ENCODE data around the gene TBC1D22A. TPM values are rescaled to one million over a fixed set of nuclear protein-coding genes. Genes with fewer than 3 reads are reported as not detected.

TBC1D22A gene
- total RNA-seq, 1 donor from 2014 or later = 24.2 TPM

DNA sequence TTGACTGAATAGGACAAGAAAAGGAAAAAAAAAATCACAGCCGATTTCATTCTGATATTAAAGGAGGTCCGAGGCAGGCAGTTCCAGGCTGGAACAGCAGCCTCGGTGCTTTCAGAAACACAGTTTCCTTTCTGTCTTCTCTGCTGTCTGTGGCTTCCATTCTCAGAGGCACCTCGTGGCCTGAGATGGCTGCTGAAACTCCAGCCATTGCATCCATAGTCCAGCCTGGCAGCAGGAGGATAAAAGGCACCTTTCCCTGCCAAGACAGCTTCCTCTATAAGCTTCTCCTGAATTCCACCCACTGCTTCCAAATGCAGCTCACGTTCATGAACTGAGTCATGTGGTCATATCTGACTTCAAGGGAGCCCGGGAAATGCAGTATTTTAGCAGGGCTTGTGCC lies 390.5 kb downstream of the TBC1D22A start:
- H3K79me2 ChIP-seq (ENCODE audit: insufficient read depth, low read length) = no peaks in the 10 kb centered on the region
- TF ChIP-seq, protein P1, sequence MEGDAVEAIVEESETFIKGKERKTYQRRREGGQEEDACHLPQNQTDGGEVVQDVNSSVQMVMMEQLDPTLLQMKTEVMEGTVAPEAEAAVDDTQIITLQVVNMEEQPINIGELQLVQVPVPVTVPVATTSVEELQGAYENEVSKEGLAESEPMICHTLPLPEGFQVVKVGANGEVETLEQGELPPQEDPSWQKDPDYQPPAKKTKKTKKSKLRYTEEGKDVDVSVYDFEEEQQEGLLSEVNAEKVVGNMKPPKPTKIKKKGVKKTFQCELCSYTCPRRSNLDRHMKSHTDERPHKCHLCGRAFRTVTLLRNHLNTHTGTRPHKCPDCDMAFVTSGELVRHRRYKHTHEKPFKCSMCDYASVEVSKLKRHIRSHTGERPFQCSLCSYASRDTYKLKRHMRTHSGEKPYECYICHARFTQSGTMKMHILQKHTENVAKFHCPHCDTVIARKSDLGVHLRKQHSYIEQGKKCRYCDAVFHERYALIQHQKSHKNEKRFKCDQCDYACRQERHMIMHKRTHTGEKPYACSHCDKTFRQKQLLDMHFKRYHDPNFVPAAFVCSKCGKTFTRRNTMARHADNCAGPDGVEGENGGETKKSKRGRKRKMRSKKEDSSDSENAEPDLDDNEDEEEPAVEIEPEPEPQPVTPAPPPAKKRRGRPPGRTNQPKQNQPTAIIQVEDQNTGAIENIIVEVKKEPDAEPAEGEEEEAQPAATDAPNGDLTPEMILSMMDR (IDR thresholded peaks at IDR 0.05; ENCODE audit: insufficient read depth, low read depth, low read length) = no peak
- TF ChIP-seq EZH2 (IDR thresholded peaks at IDR 0.05; ENCODE audit: insufficient read depth, low read length) = no peak
- H2AFZ ChIP-seq (ENCODE audit: low read depth, low read length) = no peak overlapping the region
- H3K27me3 Mint-ChIP-seq (ENCODE audit: low read depth, unreplicated experiment) = no peaks in the 10 kb centered on the region
- no peak overlapping the region for H3K27ac ChIP-seq (ENCODE audit: low read depth, low read length)
- H3K4me3 ChIP-seq (ENCODE audit: insufficient read depth, low read depth, low read length) = no peak overlapping the region
- H3K4me1 Mint-ChIP-seq (ENCODE audit: low read depth, unreplicated experiment) = peaks cover 13% of the 10 kb centered on the region
- H4K20me1 ChIP-seq (ENCODE audit: insufficient read depth, low read length) = no peaks in the 10 kb centered on the region
- no peaks in the 10 kb centered on the region for H3K36me3 ChIP-seq (ENCODE audit: insufficient read depth, low read length)
- H3K4me1 ChIP-seq (ENCODE audit: insufficient read depth, low read length) = peaks cover 25% of the 10 kb centered on the region
- H3K27me3 ChIP-seq (ENCODE audit: insufficient read depth, low read length) = no peaks in the 10 kb centered on the region
- no peak overlapping the region for H3K9ac ChIP-seq (ENCODE audit: low read length)
- no peaks in the 10 kb centered on the region for H3K9me3 ChIP-seq (ENCODE audit: insufficient read depth, low read depth, low read length)
- no peak overlapping the region for H3K4me2 ChIP-seq (ENCODE audit: low read length)
- peaks cover 7% of the 10 kb centered on the region for H3K36me3 Mint-ChIP-seq (ENCODE audit: low read depth, unreplicated experiment)
- peak; percentile 35 for DNase-seq (ENCODE audit: low read depth)
- no peak for FAIRE-seq
- no peak overlapping the region for H3K4me3 Mint-ChIP-seq (ENCODE audit: unreplicated experiment)
- H3K9me3 Mint-ChIP-seq (ENCODE audit: unreplicated experiment) = no peaks in the 10 kb centered on the region
- H3K27ac Mint-ChIP-seq (ENCODE audit: unreplicated experiment) = peak overlapping the region; percentile 77

DNA sequence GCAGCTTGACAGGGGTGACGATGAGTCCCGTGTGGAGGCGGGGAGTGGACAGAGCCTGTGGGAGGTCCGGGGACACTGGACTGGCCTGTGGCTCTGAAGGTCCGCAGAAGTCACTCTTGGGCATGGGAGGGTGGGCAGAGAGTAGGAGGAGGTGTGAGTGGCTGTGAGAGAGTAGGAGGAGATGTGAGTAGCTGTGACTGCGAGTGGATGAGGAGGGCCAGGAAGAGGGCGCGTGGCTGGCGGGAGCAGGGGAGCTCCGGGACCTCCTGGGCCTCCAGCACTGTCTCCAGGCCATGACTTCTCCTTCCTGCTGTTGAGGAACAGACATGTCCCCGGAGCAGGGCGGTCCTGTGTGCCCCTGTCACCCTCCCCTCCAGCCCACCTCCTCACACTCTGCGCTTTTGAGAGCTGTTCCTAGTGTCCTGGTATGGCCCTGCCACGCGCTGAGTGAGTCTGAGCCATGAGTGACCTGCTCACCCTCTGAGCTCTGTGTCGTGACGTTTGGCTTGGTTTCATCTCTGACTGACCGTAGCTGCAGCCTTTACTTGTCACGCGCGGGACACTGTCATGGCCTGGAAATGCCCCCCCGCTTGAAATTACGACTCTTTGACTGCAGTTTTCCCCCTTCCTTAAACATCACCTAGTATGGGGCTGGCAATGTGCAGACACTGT lies 391.5 kb downstream of the TBC1D22A start:
- Mint-ChIP-seq H3K36me3 (ENCODE audit: low read depth, unreplicated experiment) (peaks cover 7% of the 10 kb centered on the region), H3K4me1 (ENCODE audit: low read depth, unreplicated experiment) (peaks cover 13% of the 10 kb centered on the region), H3K9me3 (ENCODE audit: unreplicated experiment) (no peaks in the 10 kb centered on the region), H3K4me3 (ENCODE audit: unreplicated experiment) (no peak overlapping the region), H3K27me3 (ENCODE audit: low read depth, unreplicated experiment) (no peaks in the 10 kb centered on the region), H3K27ac (ENCODE audit: unreplicated experiment) (no peak overlapping the region)
- H3K9me3 ChIP-seq (ENCODE audit: insufficient read depth, low read depth, low read length) = no peaks in the 10 kb centered on the region
- no peak for TF ChIP-seq EZH2 (IDR thresholded peaks at IDR 0.05; ENCODE audit: insufficient read depth, low read length)
- TF ChIP-seq, protein P1 (IDR thresholded peaks at IDR 0.05; ENCODE audit: insufficient read depth, low read depth, low read length) = no peak
- H3K4me3 ChIP-seq (ENCODE audit: insufficient read depth, low read depth, low read length) = peak overlapping the region; percentile 37
- FAIRE-seq = no peak
- H3K9ac ChIP-seq (ENCODE audit: low read length) = peak overlapping the region; percentile 38
- no peak for DNase-seq (ENCODE audit: low read depth)
- peaks cover 25% of the 10 kb centered on the region for H3K4me1 ChIP-seq (ENCODE audit: insufficient read depth, low read length)
- peak overlapping the region; percentile 49 for H2AFZ ChIP-seq (ENCODE audit: low read depth, low read length)
- H3K36me3 ChIP-seq (ENCODE audit: insufficient read depth, low read length) = no peaks in the 10 kb centered on the region
- H3K27me3 ChIP-seq (ENCODE audit: insufficient read depth, low read length) = no peaks in the 10 kb centered on the region
- no peak overlapping the region for H3K27ac ChIP-seq (ENCODE audit: low read depth, low read length)
- no peaks in the 10 kb centered on the region for H4K20me1 ChIP-seq (ENCODE audit: insufficient read depth, low read length)
- H3K4me2 ChIP-seq (ENCODE audit: low read length) = peak overlapping the region; percentile 80
- no peaks in the 10 kb centered on the region for H3K79me2 ChIP-seq (ENCODE audit: insufficient read depth, low read length)

DNA sequence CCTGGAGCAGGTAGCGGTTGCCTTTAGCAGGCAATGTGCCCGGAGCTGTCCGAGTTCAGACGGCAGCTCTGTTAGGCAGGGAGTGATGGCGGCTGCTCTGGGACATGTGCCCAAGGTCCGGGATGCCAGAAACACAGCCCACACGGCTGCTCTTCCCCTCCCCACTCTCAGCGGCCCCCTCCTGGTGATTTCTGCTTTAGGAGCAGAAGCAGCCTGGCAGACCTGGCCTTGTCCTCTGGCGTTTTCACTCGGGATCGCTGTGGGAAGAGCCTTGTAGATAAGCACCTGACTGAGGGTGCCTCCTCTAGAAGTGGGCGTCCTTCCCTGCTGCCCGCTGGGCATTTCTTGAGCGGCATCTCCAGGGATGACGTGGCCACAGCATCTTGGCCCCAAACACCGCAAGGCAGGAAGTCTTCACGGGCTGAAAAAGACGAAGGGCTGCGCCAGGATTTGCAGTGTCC lies 392.2 kb downstream of the TBC1D22A start:
- no peaks in the 10 kb centered on the region for H3K27me3 Mint-ChIP-seq (ENCODE audit: low read depth, unreplicated experiment)
- peak overlapping the region; percentile 37 for H3K4me3 ChIP-seq (ENCODE audit: insufficient read depth, low read depth, low read length)
- H3K4me1 Mint-ChIP-seq (ENCODE audit: low read depth, unreplicated experiment) = peaks cover 13% of the 10 kb centered on the region
- peaks cover 25% of the 10 kb centered on the region for H3K4me1 ChIP-seq (ENCODE audit: insufficient read depth, low read length)
- no peak overlapping the region for H3K27ac ChIP-seq (ENCODE audit: low read depth, low read length)
- no peaks in the 10 kb centered on the region for H3K79me2 ChIP-seq (ENCODE audit: insufficient read depth, low read length)
- peak; percentile 72 for DNase-seq (ENCODE audit: low read depth)
- peak overlapping the region; percentile 80 for H3K4me2 ChIP-seq (ENCODE audit: low read length)
- H3K4me3 Mint-ChIP-seq (ENCODE audit: unreplicated experiment) = no peak overlapping the region
- FAIRE-seq = no peak
- no peaks in the 10 kb centered on the region for H3K27me3 ChIP-seq (ENCODE audit: insufficient read depth, low read length)
- peaks cover 7% of the 10 kb centered on the region for H3K36me3 Mint-ChIP-seq (ENCODE audit: low read depth, unreplicated experiment)
- no peak for TF ChIP-seq EZH2 (IDR thresholded peaks at IDR 0.05; ENCODE audit: insufficient read depth, low read length)
- TF ChIP-seq, protein P1 (IDR thresholded peaks at IDR 0.05; ENCODE audit: insufficient read depth, low read depth, low read length) = no peak
- H3K9me3 Mint-ChIP-seq (ENCODE audit: unreplicated experiment) = no peaks in the 10 kb centered on the region
- H3K9me3 ChIP-seq (ENCODE audit: insufficient read depth, low read depth, low read length) = no peaks in the 10 kb centered on the region
- H3K27ac Mint-ChIP-seq (ENCODE audit: unreplicated experiment) = no peak overlapping the region
- peak overlapping the region; percentile 49 for H2AFZ ChIP-seq (ENCODE audit: low read depth, low read length)
- H3K9ac ChIP-seq (ENCODE audit: low read length) = peak overlapping the region; percentile 38
- H3K36me3 ChIP-seq (ENCODE audit: insufficient read depth, low read length) = no peaks in the 10 kb centered on the region
- H4K20me1 ChIP-seq (ENCODE audit: insufficient read depth, low read length) = no peaks in the 10 kb centered on the region

Measured in astrocyte (in vitro differentiated cells and primary cell).